HG03457 (cell line): ENCODE data around the gene EFHD2.
"Not testable (repeated sequence)": the region's sequence is repeated elsewhere in the genome, so short reads cannot be mapped to it uniquely, and the experiment has no call there.

Source experiments
- ATAC-seq: cut with Tn5 transposase; IDR thresholded peaks from one replicate; pipeline ENCODE4 v1.9.1; 2021; ENCODE audit warnings: moderate number of reproducible peaks; ENCODE audit not compliant: unreplicated experiment

The EFHD2 gene

GRCh38 chr1:15428815-15429435 lies 19.2 kb downstream of the EFHD2 start:
- ATAC-seq, result no peak

GRCh38 chr1:15429701-15430149 lies 20.0 kb downstream of the EFHD2 start:
- ATAC-seq, result no peak

GRCh38 chr1:15430787-15431570 lies 21.3 kb downstream of the EFHD2 start:
- peak; percentile 56 for ATAC-seq

GRCh38 chr1:15431571-15431948 lies 21.9 kb downstream of the EFHD2 start:
- ATAC-seq, result no peak

GRCh38 chr1:15432324-15432723 lies 22.6 kb downstream of the EFHD2 start:
- no peak for ATAC-seq

- ATAC-seq, result no peak
Measured at GRCh38 chr1:15433471-15433870, 23.8 kb downstream of the EFHD2 start.

- ATAC-seq, result not testable (repeated sequence)
Measured at GRCh38 chr1:15434739-15435138, 25.1 kb downstream of the EFHD2 start.

GRCh38 chr1:15435239-15436077 lies 25.8 kb downstream of the EFHD2 start:
- no peak for ATAC-seq

GRCh38 chr1:15436881-15437442 lies 27.3 kb downstream of the EFHD2 start:
- ATAC-seq, result no peak

- no peak for ATAC-seq
Measured at GRCh38 chr1:15439325-15439724, 29.6 kb downstream of the EFHD2 start.

GRCh38 chr1:15440357-15440756 lies 30.7 kb downstream of the EFHD2 start:
- ATAC-seq, result no peak

- ATAC-seq, result no peak
Measured at GRCh38 chr1:15441247-15441646, 31.6 kb downstream of the EFHD2 start.

- ATAC-seq, result no peak
Measured at GRCh38 chr1:15442119-15442518, 32.4 kb downstream of the EFHD2 start.

GRCh38 chr1:15442759-15443158 lies 33.1 kb downstream of the EFHD2 start:
- no peak for ATAC-seq

- ATAC-seq, result no peak
Measured at GRCh38 chr1:15443281-15443680, 33.6 kb downstream of the EFHD2 start.

- no peak for ATAC-seq
Measured at GRCh38 chr1:15444468-15445389, 35.0 kb downstream of the EFHD2 start.

GRCh38 chr1:15445390-15446122 lies 35.9 kb downstream of the EFHD2 start:
- ATAC-seq, result no peak

GRCh38 chr1:15446212-15446611 lies 36.5 kb downstream of the EFHD2 start:
- no peak for ATAC-seq

- ATAC-seq, result no peak
Measured at GRCh38 chr1:15448877-15449462, 39.3 kb downstream of the EFHD2 start.
